RWPE1 (cell line): ENCODE data around the gene LPA.

Experiments used
- CTCF ChIA-PET: fragments of 350-600 bp; sonication (Branson Sonifier 250); formaldehyde crosslinking; extraction: SDS; loops from one replicate; lab custom pipeline; 2021; lab: Yijun Ruan, JAX
- POLR2A ChIA-PET: fragments of 400-600 bp; formaldehyde crosslinking; extraction: SDS; loops from one replicate; lab custom pipeline; 2020; ENCODE audit warnings: antibody characterized with exemption; ENCODE audit not compliant: low non-redundant PET; lab: Yijun Ruan, JAX
- DNase-seq: peaks from one replicate; pipeline ENCODE4 v3.0.0; 2012; ENCODE audit warnings: low spot score
- H3K27ac ChIP-seq: fragments of 450-650 bp; 2 replicates; pipeline ENCODE4 v1.5.1; 2017
- CTCF ChIP-seq: fragments of 450-650 bp; conservative IDR thresholded peaks from 2 replicates; pipeline ENCODE4 v1.5.1; 2017; ENCODE audit warnings: low read depth, mild to moderate bottlenecking

Gene LPA

GRCh38 chr6:160494576-160494975 lies 169.5 kb downstream of the LPA start:
- ChIA-PET CTCF (no interaction called here), POLR2A (no interaction called here)
- H3K27ac ChIP-seq: no peak overlapping the region
- TF ChIP-seq CTCF: no peak
- no peak for DNase-seq

- TF ChIP-seq CTCF: no peak
- POLR2A ChIA-PET: no interaction called here
- no peak overlapping the region for H3K27ac ChIP-seq
- no peak for DNase-seq
- CTCF ChIA-PET: no interaction called here
Measured at GRCh38 chr6:160489091-160489490, 175.0 kb downstream of the LPA start.

GRCh38 chr6:160487116-160487515 lies 177.0 kb downstream of the LPA start:
- CTCF ChIA-PET: no interaction called here
- no peak for DNase-seq
- no peak overlapping the region for H3K27ac ChIP-seq
- POLR2A ChIA-PET: no interaction called here
- TF ChIP-seq CTCF: no peak
